H9 (cell line): Measurements from ENCODE around the gene RBMS2. TPM values are rescaled to one million over a fixed set of nuclear protein-coding genes. Genes with fewer than 3 reads are reported as not detected.

Experiments
- DNase-seq: peaks from one replicate; pipeline ENCODE4 v3.0.0-alpha.2; 2017
- H2AFZ ChIP-seq: one replicate; pipeline ENCODE4 v1.6.1; 2013; ENCODE audit warnings: mild to moderate bottlenecking, low read length, control low read depth, moderate library complexity
- H2AK5ac ChIP-seq: 2 replicates; pipeline ENCODE4 v1.6.1; 2013; ENCODE audit warnings: low read length, control low read depth, mixed read lengths; ENCODE audit not compliant: insufficient read length
- H2BK120ac ChIP-seq: one replicate; pipeline ENCODE4 v1.6.1; 2013; ENCODE audit warnings: low read depth, mild to moderate bottlenecking, low read length, control low read depth, inconsistent platforms; ENCODE audit not compliant: poor library complexity, severe bottlenecking
- H2BK12ac ChIP-seq: 2 replicates; pipeline ENCODE4 v1.6.1; 2013; ENCODE audit warnings: low read length, control low read depth, mixed read lengths, low read depth; ENCODE audit not compliant: insufficient read length
- H2BK15ac ChIP-seq: 2 replicates; pipeline ENCODE4 v1.6.1; 2013; ENCODE audit warnings: low read depth, low read length, control low read depth
- H2BK20ac ChIP-seq: one replicate; pipeline ENCODE4 v1.6.1; 2013; ENCODE audit warnings: low read depth, mild to moderate bottlenecking, low read length, control low read depth, inconsistent platforms; ENCODE audit not compliant: poor library complexity, severe bottlenecking
- H2BK5ac ChIP-seq: 2 replicates; pipeline ENCODE4 v1.6.1; 2013; ENCODE audit warnings: low read length, control low read depth, mixed read lengths; ENCODE audit not compliant: insufficient read length
- H3K14ac ChIP-seq: 2 replicates; pipeline ENCODE4 v1.6.1; 2013; ENCODE audit warnings: low read length, control low read depth; ENCODE audit not compliant: insufficient read depth
- H3K18ac ChIP-seq: 2 replicates; pipeline ENCODE4 v1.6.1; 2013; ENCODE audit warnings: low read depth, mild to moderate bottlenecking, mixed read lengths, low read length, control low read depth; ENCODE audit not compliant: insufficient read length
- H3K23ac ChIP-seq: 2 replicates; pipeline ENCODE4 v1.6.1; 2013; ENCODE audit warnings: low read length, control low read depth, mixed read lengths, low read depth; ENCODE audit not compliant: insufficient read length
- H3K23me2 ChIP-seq: 2 replicates; pipeline ENCODE4 v1.6.1; 2013; ENCODE audit warnings: low read depth, mild to moderate bottlenecking, mixed read lengths, low read length, control low read depth; ENCODE audit not compliant: insufficient read length, poor library complexity, severe bottlenecking
- H3K27ac ChIP-seq: 2 replicates; pipeline ENCODE4 v1.5.1; 2013; ENCODE audit warnings: low read length, control low read depth, mixed read lengths, low read depth; ENCODE audit not compliant: insufficient read length
- H3K27me3 ChIP-seq: 2 replicates; pipeline ENCODE4 v1.6.1; 2013; ENCODE audit warnings: low read length, control low read depth, inconsistent platforms; ENCODE audit not compliant: insufficient read depth
- H3K4ac ChIP-seq: 2 replicates; pipeline ENCODE4 v1.6.1; 2013; ENCODE audit warnings: low read depth, mild to moderate bottlenecking, control low read depth, inconsistent platforms, low read length, moderate library complexity
- H3K4me1 ChIP-seq: 2 replicates; pipeline ENCODE4 v1.6.1; 2013; ENCODE audit warnings: low read length, control low read depth, inconsistent platforms; ENCODE audit not compliant: insufficient read depth
- H3K4me2 ChIP-seq: 2 replicates; pipeline ENCODE4 v1.6.1; 2013; ENCODE audit warnings: low read length, control low read depth, mixed read lengths; ENCODE audit not compliant: insufficient read length, insufficient read depth
- H3K56ac ChIP-seq: 2 replicates; pipeline ENCODE4 v1.6.1; 2013; ENCODE audit warnings: low read depth, mild to moderate bottlenecking, mixed read lengths, low read length, control low read depth; ENCODE audit not compliant: insufficient read length
- H3K79me1 ChIP-seq: 2 replicates; pipeline ENCODE4 v1.6.1; 2013; ENCODE audit warnings: low read depth, mild to moderate bottlenecking, moderate library complexity, low read length, control low read depth, inconsistent platforms; ENCODE audit not compliant: insufficient read depth, poor library complexity, severe bottlenecking
- H3K79me2 ChIP-seq: 2 replicates; pipeline ENCODE4 v1.6.1; 2013; ENCODE audit warnings: low read length, control low read depth, inconsistent platforms; ENCODE audit not compliant: insufficient read depth
- H3K9ac ChIP-seq: 2 replicates; pipeline ENCODE4 v1.6.1; 2013; ENCODE audit warnings: low read length, control low read depth, mixed read lengths; ENCODE audit not compliant: insufficient read length; ENCODE audit errors: extremely low read depth
- H3K9me3 ChIP-seq: one replicate; pipeline ENCODE4 v1.6.1; 2013; ENCODE audit warnings: low read depth, low read length, inconsistent platforms; ENCODE audit not compliant: control insufficient read depth
- H3T11ph ChIP-seq: one replicate; pipeline ENCODE4 v1.6.1; 2013; ENCODE audit warnings: mild to moderate bottlenecking, low read length, control low read depth, inconsistent platforms
- H4K20me1 ChIP-seq: one replicate; pipeline ENCODE4 v1.6.1; 2013; ENCODE audit not compliant: control insufficient read depth, insufficient read length, insufficient read depth
- H4K5ac ChIP-seq: 2 replicates; pipeline ENCODE4 v1.6.1; 2013; ENCODE audit warnings: low read depth, mild to moderate bottlenecking, mixed read lengths, low read length, control low read depth; ENCODE audit not compliant: insufficient read length
- H4K8ac ChIP-seq: replicated peaks from 2 replicates; pipeline ENCODE4 v1.6.1; 2013; ENCODE audit warnings: low read length, control low read depth, mixed read lengths, low read depth; ENCODE audit not compliant: insufficient read length
- H4K91ac ChIP-seq: 2 replicates; pipeline ENCODE4 v1.6.1; 2013; ENCODE audit warnings: low read depth, mild to moderate bottlenecking, moderate library complexity, mixed read lengths, low read length, control low read depth; ENCODE audit not compliant: insufficient read length
- H3K27ac Mint-ChIP-seq, 3 experiments: 2 replicates in 2 of 3; 3 replicates in 1 of 3; pipeline ENCODE4 v1.8.0; 2020 to 2021; ENCODE audit warnings: mixed read lengths in 3 of 3, mild to moderate bottlenecking in 1 of 3, moderate library complexity in 1 of 3
- H3K27me3 Mint-ChIP-seq: 2 replicates; pipeline ENCODE4 v1.8.0; 2021; ENCODE audit warnings: low read depth, mild to moderate bottlenecking, moderate library complexity, mixed read lengths
- H3K36me3 Mint-ChIP-seq, 3 experiments: 2 replicates in 2 of 3; 3 replicates in 1 of 3; pipeline ENCODE4 v1.8.0; 2020 to 2021; ENCODE audit warnings: low read depth in 3 of 3, mixed read lengths in 3 of 3; ENCODE audit not compliant: insufficient read depth in 1 of 3
- H3K4me1 Mint-ChIP-seq, 2 experiments: 2 replicates each; pipeline ENCODE4 v1.8.0; 2020; ENCODE audit warnings: mixed read lengths in 2 of 2
- H3K4me3 Mint-ChIP-seq, 2 experiments: 2 replicates in 1 of 2; 3 replicates in 1 of 2; pipeline ENCODE4 v1.8.0; 2020 to 2021; ENCODE audit warnings: mild to moderate bottlenecking in 2 of 2, mixed read lengths in 2 of 2, moderate library complexity in 1 of 2
- H3K9me3 Mint-ChIP-seq, 2 experiments: 2 replicates in 1 of 2; 3 replicates in 1 of 2; pipeline ENCODE4 v1.8.0; 2020; ENCODE audit warnings: mild to moderate bottlenecking in 2 of 2, mixed read lengths in 2 of 2, moderate library complexity in 1 of 2
- CTCF ChIP-seq: fragments of 200-600 bp; sonication (generic); conservative IDR thresholded peaks from 3 replicates; pipeline ENCODE4 v1.8.0; 2021; ENCODE audit warnings: antibody characterized with exemption, mild to moderate bottlenecking
- WGBS: extraction: QIAGEN DNeasy Blood & Tissue Kit; methylation state at CpG from one replicate; pipeline ENCODE4 v1.1.7; 2013; ENCODE audit warnings: missing lambda C conversion rate, low lambda C conversion rate, mixed read lengths; ENCODE audit not compliant: insufficient read length; ENCODE audit errors: extremely low coverage; 5-methylcytosine and 5-hydroxymethylcytosine counted together
- total RNA-seq: library from RNA; stranded (reverse); gene quantifications from 2 replicates; pipeline ENCODE4 v1.2.1, GENCODE V29; 2021

Gene RBMS2
- total RNA-seq, 1 experiment from 2014 or later: 9.5 TPM

DNA sequence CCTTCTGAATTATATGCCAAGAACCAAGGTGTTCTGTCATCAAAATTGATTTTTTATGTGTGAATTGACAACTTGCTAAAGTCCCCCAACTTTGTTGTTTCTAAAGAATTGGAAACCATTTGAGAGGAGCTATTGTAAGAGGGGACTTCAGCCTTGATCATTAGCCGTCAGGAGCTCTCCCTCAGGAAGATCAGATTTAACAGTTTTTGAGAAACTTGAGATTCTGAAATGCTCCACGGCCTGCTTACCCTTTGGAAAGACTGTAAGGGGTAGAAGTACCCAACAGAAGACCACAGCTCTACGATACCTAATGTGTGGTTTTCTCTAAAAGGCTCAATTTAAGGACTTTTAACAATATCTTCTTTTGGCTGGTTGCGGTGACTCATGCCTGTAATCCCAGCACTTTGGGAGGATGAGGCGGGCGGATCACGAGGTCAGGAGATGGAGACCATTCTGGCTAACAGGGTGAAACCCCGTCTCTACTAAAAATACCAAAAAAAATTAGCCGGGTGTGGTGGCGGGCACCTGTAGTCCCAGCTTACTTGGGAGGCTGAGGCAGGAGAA is 57.4 kb downstream of the RBMS2 start:
- Mint-ChIP-seq H3K27me3 (no peaks in the 10 kb centered on the region), H3K36me3 (no peaks in the 10 kb centered on the region), H3K4me3 (no peak overlapping the region), H3K9me3 (no peaks in the 10 kb centered on the region), H3K4me1 (peaks cover 5 to 8% of the 10 kb centered on the region in 2 experiments; a peak in 3 of 4 replicates), H3K27ac (no peak overlapping the region)
- TF ChIP-seq CTCF: no peak
- no peak overlapping the region for H3K4ac ChIP-seq
- no peaks in the 10 kb centered on the region for H3K23me2 ChIP-seq
- H3K14ac ChIP-seq: no peak overlapping the region
- H4K91ac ChIP-seq: no peak overlapping the region
- H3K27me3 ChIP-seq: no peaks in the 10 kb centered on the region
- H3K23ac ChIP-seq: no peak overlapping the region
- no peak overlapping the region for H3K27ac ChIP-seq
- no peaks in the 10 kb centered on the region for H4K20me1 ChIP-seq
- no peak overlapping the region for H3K9ac ChIP-seq
- no peak overlapping the region for H4K8ac ChIP-seq
- no peak overlapping the region for H3K56ac ChIP-seq
- DNase-seq: no peak
- no peaks in the 10 kb centered on the region for H3K79me1 ChIP-seq
- H2BK12ac ChIP-seq: no peak overlapping the region
- no peak overlapping the region for H2AK5ac ChIP-seq
- no peak overlapping the region for H3K4me2 ChIP-seq
- no peak overlapping the region for H4K5ac ChIP-seq
- no peak overlapping the region for H2AFZ ChIP-seq
- H3K79me2 ChIP-seq: no peaks in the 10 kb centered on the region
- no peaks in the 10 kb centered on the region for H3K4me1 ChIP-seq
- WGBS: no CpG with 5 or more reads among the region's 10 CpGs
- no peak overlapping the region for H3K18ac ChIP-seq
- H2BK120ac ChIP-seq: no peak overlapping the region
- no peak overlapping the region for H2BK5ac ChIP-seq
- H2BK15ac ChIP-seq: no peak overlapping the region
- H3T11ph ChIP-seq: no peak overlapping the region
- H2BK20ac ChIP-seq: no peak overlapping the region
- H3K9me3 ChIP-seq: no peaks in the 10 kb centered on the region
